HUES6 (cell line): ENCODE results near the gene TPO.

Experiments used
- H3K27ac ChIP-seq: 2 replicates; pipeline ENCODE4 v1.7.0; 2013; ENCODE audit warnings: low read depth, mild to moderate bottlenecking, low read length, inconsistent platforms
- H3K27me3 ChIP-seq: 2 replicates; pipeline ENCODE4 v1.6.1; 2013; ENCODE audit warnings: low read length; ENCODE audit not compliant: control insufficient read depth, insufficient read depth
- H3K36me3 ChIP-seq: 2 replicates; pipeline ENCODE4 v1.6.1; 2013; ENCODE audit warnings: low read length; ENCODE audit not compliant: control insufficient read depth, insufficient read depth
- H3K4me1 ChIP-seq: 2 replicates; pipeline ENCODE4 v1.6.1; 2013; ENCODE audit warnings: low read length; ENCODE audit not compliant: control insufficient read depth, insufficient read depth
- H3K4me3 ChIP-seq: 2 replicates; pipeline ENCODE4 v1.5.1; 2013; ENCODE audit warnings: low read depth, low read length
- H3K9ac ChIP-seq: one replicate; pipeline ENCODE4 v1.6.1; 2013; ENCODE audit warnings: mild to moderate bottlenecking, low read length
- H3K9me3 ChIP-seq: 2 replicates; pipeline ENCODE4 v1.6.1; 2013; ENCODE audit warnings: low read depth, low read length; ENCODE audit not compliant: control insufficient read depth, insufficient read depth

Gene TPO

GRCh38 chr2:1546023-1546591 is 132.8 kb downstream of the TPO start:
- no peak overlapping the region for H3K9ac ChIP-seq
- no peaks in the 10 kb centered on the region for H3K4me1 ChIP-seq
- H3K27me3 ChIP-seq, result peaks cover 14% of the 10 kb centered on the region
- H3K4me3 ChIP-seq, result no peak overlapping the region
- H3K9me3 ChIP-seq, result no peaks in the 10 kb centered on the region
- H3K27ac ChIP-seq, result no peak overlapping the region
- no peaks in the 10 kb centered on the region for H3K36me3 ChIP-seq

GRCh38 chr2:1546901-1547300 is 133.6 kb downstream of the TPO start:
- no peak overlapping the region for H3K9ac ChIP-seq
- no peaks in the 10 kb centered on the region for H3K4me1 ChIP-seq
- no peak overlapping the region for H3K4me3 ChIP-seq

GRCh38 chr2:1548910-1549673 is 135.8 kb downstream of the TPO start:
- no peak overlapping the region for H3K9ac ChIP-seq

More at GRCh38 chr2:1546901-1547300, 133.6 kb downstream of the TPO start:
- H3K27me3 ChIP-seq, result peaks cover 19% of the 10 kb centered on the region
- no peak overlapping the region for H3K27ac ChIP-seq
- no peaks in the 10 kb centered on the region for H3K9me3 ChIP-seq
- no peaks in the 10 kb centered on the region for H3K36me3 ChIP-seq

GRCh38 chr2:1550076-1550475 is 136.8 kb downstream of the TPO start:
- no peak overlapping the region for H3K4me3 ChIP-seq
- no peak overlapping the region for H3K27ac ChIP-seq
- H3K9me3 ChIP-seq, result no peaks in the 10 kb centered on the region
- no peaks in the 10 kb centered on the region for H3K4me1 ChIP-seq
- H3K9ac ChIP-seq, result no peak overlapping the region
- H3K36me3 ChIP-seq, result no peaks in the 10 kb centered on the region
- H3K27me3 ChIP-seq, result peaks cover 19% of the 10 kb centered on the region

More at GRCh38 chr2:1548910-1549673, 135.8 kb downstream of the TPO start:
- Histone ChIP-seq H3K4me3 (no peak overlapping the region), H3K27ac (no peak overlapping the region), H3K36me3 (no peaks in the 10 kb centered on the region), H3K4me1 (no peaks in the 10 kb centered on the region), H3K27me3 (peaks cover 19% of the 10 kb centered on the region), H3K9me3 (no peaks in the 10 kb centered on the region)

- no peaks in the 10 kb centered on the region for H3K36me3 ChIP-seq
- no peak overlapping the region for H3K9ac ChIP-seq
- H3K9me3 ChIP-seq, result no peaks in the 10 kb centered on the region
- H3K27me3 ChIP-seq, result peaks cover 19% of the 10 kb centered on the region
- H3K27ac ChIP-seq, result no peak overlapping the region
- no peak overlapping the region for H3K4me3 ChIP-seq
- H3K4me1 ChIP-seq, result no peaks in the 10 kb centered on the region
These were observed 137.5 kb downstream of the TPO start for GRCh38 chr2:1550658-1551316.

- Histone ChIP-seq H3K4me1 (no peaks in the 10 kb centered on the region), H3K4me3 (no peak overlapping the region), H3K9ac (no peak overlapping the region), H3K27ac (no peak overlapping the region), H3K9me3 (no peaks in the 10 kb centered on the region), H3K36me3 (no peaks in the 10 kb centered on the region), H3K27me3 (peaks cover 19% of the 10 kb centered on the region)
These were observed 138.6 kb downstream of the TPO start for GRCh38 chr2:1551905-1552304.

- no peaks in the 10 kb centered on the region for H3K36me3 ChIP-seq
- no peak overlapping the region for H3K27ac ChIP-seq
- no peak overlapping the region for H3K9ac ChIP-seq
- no peaks in the 10 kb centered on the region for H3K4me1 ChIP-seq
- peaks cover 19% of the 10 kb centered on the region for H3K27me3 ChIP-seq
- H3K4me3 ChIP-seq, result no peak overlapping the region
- H3K9me3 ChIP-seq, result no peaks in the 10 kb centered on the region
These were observed 139.3 kb downstream of the TPO start for GRCh38 chr2:1552611-1553010.

GRCh38 chr2:1553671-1554295 is 140.5 kb downstream of the TPO start:
- no peak overlapping the region for H3K9ac ChIP-seq
- H3K4me1 ChIP-seq, result no peaks in the 10 kb centered on the region
- no peaks in the 10 kb centered on the region for H3K36me3 ChIP-seq
- peaks cover 19% of the 10 kb centered on the region for H3K27me3 ChIP-seq
- H3K4me3 ChIP-seq, result no peak overlapping the region
- H3K27ac ChIP-seq, result no peak overlapping the region
- no peaks in the 10 kb centered on the region for H3K9me3 ChIP-seq

- H3K36me3 ChIP-seq, result no peaks in the 10 kb centered on the region
- no peak overlapping the region for H3K27ac ChIP-seq
- no peaks in the 10 kb centered on the region for H3K9me3 ChIP-seq
- no peaks in the 10 kb centered on the region for H3K4me1 ChIP-seq
- peaks cover 3% of the 10 kb centered on the region; the same call in 1 of the 2 replicates for H3K27me3 ChIP-seq
- no peak overlapping the region for H3K4me3 ChIP-seq
- no peak overlapping the region for H3K9ac ChIP-seq
These were observed 143.0 kb downstream of the TPO start for GRCh38 chr2:1556286-1556685.

- H3K36me3 ChIP-seq, result no peaks in the 10 kb centered on the region
- H3K9ac ChIP-seq, result no peak overlapping the region
- H3K4me3 ChIP-seq, result no peak overlapping the region
- no peaks in the 10 kb centered on the region for H3K4me1 ChIP-seq
- H3K27me3 ChIP-seq, result no peaks in the 10 kb centered on the region
- no peaks in the 10 kb centered on the region for H3K9me3 ChIP-seq
- H3K27ac ChIP-seq, result no peak overlapping the region
These were observed 143.7 kb downstream of the TPO start for GRCh38 chr2:1556776-1557466.
